ENCODE measurements around the gene BHMT2. TPM values are rescaled to one million over a fixed set of nuclear protein-coding genes. Genes with fewer than 3 reads are reported as not detected.

Gene BHMT2
- total and polyA plus RNA-seq, 10 of the 15 experiments (the other 5 are each of a cell fraction or from before 2014, with no cell fraction given): not detected

DNA sequence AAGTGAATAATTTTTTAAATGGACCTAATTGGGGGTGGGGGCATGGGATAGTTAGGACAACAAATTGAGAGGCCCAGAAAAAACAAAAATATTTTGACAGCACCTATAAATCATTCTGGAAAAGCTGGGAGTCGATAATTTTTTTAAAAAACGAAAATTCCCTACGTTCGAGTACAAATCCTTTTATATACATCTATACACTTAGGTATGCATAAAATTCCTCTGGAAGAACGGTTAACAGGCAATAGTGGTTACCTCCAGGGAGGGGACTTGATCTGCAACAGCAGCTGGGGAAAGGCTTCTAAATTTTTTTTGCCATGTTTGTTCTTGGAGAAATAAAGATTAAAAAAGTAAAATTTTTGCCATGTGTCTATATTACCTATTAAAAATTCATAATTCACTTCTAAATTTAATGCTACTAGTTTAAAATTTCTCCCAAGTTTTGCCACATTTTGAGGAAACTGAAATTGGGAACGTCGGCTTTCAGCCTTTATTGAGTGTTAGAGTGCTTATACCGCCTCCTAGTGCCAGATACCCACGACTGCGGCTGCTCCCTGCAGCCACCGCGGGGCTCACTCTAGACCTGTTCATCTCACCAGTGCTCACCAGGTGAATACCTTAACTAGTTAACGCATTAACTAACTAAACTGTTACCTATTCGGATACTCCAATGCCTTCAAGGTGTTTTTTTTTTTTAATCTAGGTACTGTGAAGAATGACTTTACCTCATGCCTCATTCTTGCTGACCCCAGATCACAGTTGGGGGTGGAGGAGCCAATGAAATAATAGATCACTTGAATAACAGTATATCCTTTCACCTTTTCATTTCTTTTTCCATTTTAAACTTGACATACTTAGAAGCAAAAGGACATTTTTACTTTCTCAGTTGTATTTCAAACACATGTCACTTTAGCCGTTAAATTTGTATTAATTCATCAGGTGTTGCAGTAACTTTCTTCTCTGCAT is 40.2 kb downstream of the BHMT2 start:
- ATAC-seq (peak; percentile 75), DNase-seq (ENCODE audit: low read depth, low spot score) (no peak), FAIRE-seq (no peak)
- 37% methylated on average over 15 of the region's 15 CpGs for whole genome bisulfite sequencing (ENCODE audit: insufficient coverage, insufficient replicate concordance, low lambda C conversion rate, missing lambda C conversion rate)
- RAD21 ChIA-PET (ENCODE audit: unreplicated experiment): interaction anchor here (1.2 kb wide), 1 partner anchor 85 kb away, joined by 3 read pairs; no protein-coding TSS in a partner anchor
- Histone ChIP-seq H3K4me3 (no peak overlapping the region), H3K79me2 (ENCODE audit: control insufficient read depth, insufficient read depth, low read length) (no peaks in the 10 kb centered on the region), H3K27ac (ENCODE audit: control insufficient read depth, insufficient read depth) (no peak overlapping the region), H3K36me3 (ENCODE audit: control insufficient read depth in 2 of 2, insufficient read depth in 2 of 2, low read length in 1 of 2) (no peaks in the 10 kb centered on the region), H3K9ac (ENCODE audit: control insufficient read depth, insufficient read depth, low read length) (no peak overlapping the region), H3K4me1 (ENCODE audit: control insufficient read depth, insufficient read depth, low read length) (no peaks in the 10 kb centered on the region), H2AFZ (ENCODE audit: control insufficient read depth, low read depth, low read length) (no peak overlapping the region), H4K20me1 (ENCODE audit: control insufficient read depth, insufficient read depth) (no peaks in the 10 kb centered on the region), H3K4me2 (ENCODE audit: control insufficient read depth, insufficient read depth) (no peak overlapping the region), H3K9me3 (replicated peaks; ENCODE audit: control insufficient read depth, insufficient read depth, low read length) (no peaks in the 10 kb centered on the region), H3K27me3 (replicated peaks in 1 of 2; ENCODE audit: control insufficient read depth in 2 of 2, insufficient read depth in 2 of 2, low read length in 1 of 2) (peaks cover 4 to 8% of the 10 kb centered on the region in 2 experiments)
- POLR2A ChIA-PET: interaction anchor here (0.6 kb wide), 1 partner anchor 11 kb away, joined by 4 read pairs; no protein-coding TSS in a partner anchor
- TF ChIP-seq BMI1 (IDR thresholded peaks at IDR 0.05; ENCODE audit: borderline replicate concordance) (no peak), RAD21 (IDR thresholded peaks at IDR 0.05; ENCODE audit: insufficient read depth, low read depth, low read length) (peak; percentile 41), SMC3 (IDR thresholded peaks at IDR 0.05; ENCODE audit: borderline replicate concordance, low read length) (peak; percentile 53; the same call in 1 of the 2 replicates), CBX3 (IDR thresholded peaks at IDR 0.05; ENCODE audit: borderline replicate concordance, low read depth) (no peak)
- TF ChIP-seq, protein P1, sequence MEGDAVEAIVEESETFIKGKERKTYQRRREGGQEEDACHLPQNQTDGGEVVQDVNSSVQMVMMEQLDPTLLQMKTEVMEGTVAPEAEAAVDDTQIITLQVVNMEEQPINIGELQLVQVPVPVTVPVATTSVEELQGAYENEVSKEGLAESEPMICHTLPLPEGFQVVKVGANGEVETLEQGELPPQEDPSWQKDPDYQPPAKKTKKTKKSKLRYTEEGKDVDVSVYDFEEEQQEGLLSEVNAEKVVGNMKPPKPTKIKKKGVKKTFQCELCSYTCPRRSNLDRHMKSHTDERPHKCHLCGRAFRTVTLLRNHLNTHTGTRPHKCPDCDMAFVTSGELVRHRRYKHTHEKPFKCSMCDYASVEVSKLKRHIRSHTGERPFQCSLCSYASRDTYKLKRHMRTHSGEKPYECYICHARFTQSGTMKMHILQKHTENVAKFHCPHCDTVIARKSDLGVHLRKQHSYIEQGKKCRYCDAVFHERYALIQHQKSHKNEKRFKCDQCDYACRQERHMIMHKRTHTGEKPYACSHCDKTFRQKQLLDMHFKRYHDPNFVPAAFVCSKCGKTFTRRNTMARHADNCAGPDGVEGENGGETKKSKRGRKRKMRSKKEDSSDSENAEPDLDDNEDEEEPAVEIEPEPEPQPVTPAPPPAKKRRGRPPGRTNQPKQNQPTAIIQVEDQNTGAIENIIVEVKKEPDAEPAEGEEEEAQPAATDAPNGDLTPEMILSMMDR (IDR thresholded peaks at IDR 0.05 in 2 of 3, conservative IDR thresholded peaks at IDR 0.05 in 1 of 3; ENCODE audit: control insufficient read depth in 2 of 3, extremely low read depth in 1 of 3, insufficient read depth in 1 of 3, low read depth in 3 of 3, low read length in 3 of 3): peak; percentile 55 to 68 (median 68)
- TF ChIP-seq, protein P2, sequence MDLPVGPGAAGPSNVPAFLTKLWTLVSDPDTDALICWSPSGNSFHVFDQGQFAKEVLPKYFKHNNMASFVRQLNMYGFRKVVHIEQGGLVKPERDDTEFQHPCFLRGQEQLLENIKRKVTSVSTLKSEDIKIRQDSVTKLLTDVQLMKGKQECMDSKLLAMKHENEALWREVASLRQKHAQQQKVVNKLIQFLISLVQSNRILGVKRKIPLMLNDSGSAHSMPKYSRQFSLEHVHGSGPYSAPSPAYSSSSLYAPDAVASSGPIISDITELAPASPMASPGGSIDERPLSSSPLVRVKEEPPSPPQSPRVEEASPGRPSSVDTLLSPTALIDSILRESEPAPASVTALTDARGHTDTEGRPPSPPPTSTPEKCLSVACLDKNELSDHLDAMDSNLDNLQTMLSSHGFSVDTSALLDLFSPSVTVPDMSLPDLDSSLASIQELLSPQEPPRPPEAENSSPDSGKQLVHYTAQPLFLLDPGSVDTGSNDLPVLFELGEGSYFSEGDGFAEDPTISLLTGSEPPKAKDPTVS (IDR thresholded peaks at IDR 0.05; ENCODE audit: low read depth, low read length): no peak
- in situ Hi-C loops (cut with MboI) (no loop called here), intact Hi-C loops (cut with micrococcal nuclease; ENCODE audit: unreplicated experiment) (loop anchor here (1.0 kb wide), 1 partner anchor 85 kb away; no protein-coding TSS in a partner anchor)
- CTCF ChIA-PET: interaction anchor here (1.0 to 5.7 kb wide), 3 partner anchors 88 to 209 kb away, joined by 3 to 84 read pairs (median 3); no protein-coding TSS in a partner anchor
- no TSS peak for BruUV-seq (replicated peaks)
- SMC1A ChIA-PET (ENCODE audit: uncharacterized antibody, unreplicated experiment): interaction anchor here (0.6 to 5.7 kb wide), 3 partner anchors 85 to 210 kb away, joined by 3 to 30 read pairs (median 5); no protein-coding TSS in a partner anchor

All from GM12878 (cell line).